CD4-positive, alpha-beta T cell treated with Interferon alpha-2 for 1 hour (primary cell): ENCODE data around the gene ERF.

ENCODE experiments used
- DNase-seq, 2 donors: peaks; one replicate each; pipeline ENCODE4 v3.0.0-alpha.2; 2020 to 2022

Gene ERF

GRCh38 chr19:42208612-42209011 lies 46.3 kb downstream of the ERF start:
- no peak for DNase-seq

GRCh38 chr19:42207767-42208271 lies 47.1 kb downstream of the ERF start:
- peak in 1 of 2 donors; percentile 35 for DNase-seq

- DNase-seq: no peak
These were observed 47.8 kb downstream of the ERF start for GRCh38 chr19:42206871-42207755.

- no peak for DNase-seq
These were observed 50.3 kb downstream of the ERF start for GRCh38 chr19:42204664-42205063.

- DNase-seq: no peak
These were observed 51.2 kb downstream of the ERF start for GRCh38 chr19:42203700-42204099.

GRCh38 chr19:42202290-42202880 lies 52.5 kb downstream of the ERF start:
- no peak for DNase-seq

- peak; percentile 74 to 79 for DNase-seq
These were observed 53.2 kb downstream of the ERF start for GRCh38 chr19:42201489-42202289.

GRCh38 chr19:42200116-42200715 lies 54.7 kb downstream of the ERF start:
- no peak for DNase-seq

- peak; percentile 59 to 72 for DNase-seq
These were observed 55.4 kb downstream of the ERF start for GRCh38 chr19:42199440-42200115.

- peak; percentile 71 to 87 for DNase-seq
These were observed 56.1 kb downstream of the ERF start for GRCh38 chr19:42198676-42199439.
